Adrenal gland (tissue), 12 donors: ENCODE data around the gene LRRC3B. TPM values are rescaled to one million over a fixed set of nuclear protein-coding genes. Genes with fewer than 3 reads are reported as not detected.

Source experiments
- DNase-seq, 7 donors: peaks; one replicate each; pipeline ENCODE4 v3.0.0-alpha.2; 2019 to 2020
- H3K27ac ChIP-seq, 5 donors: fragments of 200-600 bp; sonication (generic) in 4 of 5; 1 replicate in 3 of 5; 2 replicates in 2 of 5; pipeline versions ENCODE4 v1.5.1 to v1.8.0; 2016 to 2020; ENCODE audit warnings: mild to moderate bottlenecking in 1 of 5
- H3K27me3 ChIP-seq: fragments of 200-600 bp; 2 replicates; pipeline ENCODE4 v1.8.0; 2021
- H3K36me3 ChIP-seq, 2 donors: fragments of 200-600 bp; replicated peaks in 1 of 2; 1 replicate in 1 of 2; 2 replicates in 1 of 2; pipeline versions ENCODE4 v1.5.1 to v1.8.0; 2018 to 2022
- H3K4me1 ChIP-seq, 2 donors: fragments of 200-600 bp; replicated peaks in 1 of 2; 1 replicate in 1 of 2; 2 replicates in 1 of 2; pipeline versions ENCODE4 v1.5.1 to v1.8.0; 2018 to 2021
- H3K4me3 ChIP-seq, 4 donors: fragments of 200-600 bp; sonication (generic) in 3 of 4; one replicate each; pipeline ENCODE4 v1.5.1; 2016 to 2018
- H3K9me3 ChIP-seq, 3 donors: fragments of 200-600 bp; sonication (generic) in 1 of 3; replicated peaks in 1 of 3; 1 replicate in 2 of 3; 2 replicates in 1 of 3; pipeline versions ENCODE4 v1.5.1 to v1.8.0; 2016 to 2021
- POLR2A ChIP-seq, 2 donors: fragments of 450-650 bp; IDR thresholded peaks; one replicate each; pipeline ENCODE4 v1.6.1; 2017; ENCODE audit warnings: antibody characterized with exemption in 2 of 2, mild to moderate bottlenecking in 2 of 2, moderate library complexity in 1 of 2
- WGBS, 4 donors: extraction: QIAGEN DNeasy Blood & Tissue Kit in 2 of 4; methylation state at CpG; one replicate each; pipeline versions ENCODE4 v1.1.5 to v1.1.7; 2013 to 2017; 5-methylcytosine and 5-hydroxymethylcytosine counted together
- intact Hi-C, 2 donors: fragments of 100-400 bp; cut with DNase I; formaldehyde crosslinking; loops; one replicate each; pipeline versions ENCODE4 v1.14.1 to v1.15.0; 2022 to 2023
- polyA plus RNA-seq, 3 donors: library from polyadenylated mRNA; stranded (reverse); fragments of 200-250 nt in 2 of 3; fragments of 350-450 nt in 1 of 3; fragmentation: Illumina TruSeq in 1 of 3; extraction: RNeasy Lipid Tissue Mini Kit (QIAGEN cat#74804) in 1 of 3; gene quantifications; one replicate each; pipeline ENCODE4 v1.2.3, GENCODE V29; 2013 to 2014
- total RNA-seq, 9 donors: library from RNA; depleted of rRNA in 4 of 9; stranded (reverse); fragments of >200 nt in 4 of 9; fragments of 120-200 nt in 1 of 9; fragmentation: NEBNext Ultra II Directional in 1 of 9; extraction: Animal tissue kit (Norgen Biotek cat#: 25700) in 1 of 9; gene quantifications; one replicate each; pipeline versions ENCODE4 v1.1.0 to v1.2.4, GENCODE V29; 2013 to 2023
- TF ChIP-seq, protein P1 (sequence below), 6 experiments: fragments of 450-650 bp in 4 of 6; fragments of 200-600 bp in 2 of 6; sonication (generic) in 1 of 6; IDR thresholded peaks; 1 replicate in 5 of 6; 2 replicates in 1 of 6; pipeline versions ENCODE4 v1.5.1 to v1.8.0; 2016 to 2021; ENCODE audit warnings: antibody characterized with exemption in 6 of 6, mild to moderate bottlenecking in 2 of 6, moderate library complexity in 1 of 6
- donor health status: healthy with polysubstance abuse.
- donor health status: Bipolar disorder and iron deficiency.
- donor health status: DM: yes; HTN: yes; CAD: no.
- donor health status: DM: no; HTN: no; CAD: no.
- donor health status: DM: no; HTN: no; CAD: no.
- donor health status: DM: yes; HTN: yes; CAD: no.

Gene LRRC3B
- total and polyA plus RNA-seq, 12 donors = 0.07 to 0.28 (median 0.13) TPM; not detected in 9

DNA sequence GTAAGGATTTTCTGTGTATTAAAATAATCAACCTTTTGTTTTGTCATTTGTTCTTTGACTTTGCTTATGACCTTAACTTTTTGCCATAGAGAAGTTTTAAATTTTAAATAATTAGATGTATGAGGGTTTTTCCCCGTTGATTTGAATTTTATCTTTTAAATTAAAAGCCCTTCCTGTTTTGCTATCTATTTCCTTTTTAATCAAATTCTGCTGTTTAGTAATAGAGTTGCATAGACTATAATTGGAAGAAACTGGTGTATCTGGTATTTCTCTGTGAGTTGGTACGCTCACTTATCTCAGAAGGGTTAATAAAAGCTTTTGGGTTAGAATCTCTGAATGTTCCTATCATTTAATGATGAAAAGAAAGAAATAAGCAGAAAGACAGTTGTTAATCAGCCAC lies 82.2 kb downstream of the LRRC3B start:
- TF ChIP-seq, protein P1, sequence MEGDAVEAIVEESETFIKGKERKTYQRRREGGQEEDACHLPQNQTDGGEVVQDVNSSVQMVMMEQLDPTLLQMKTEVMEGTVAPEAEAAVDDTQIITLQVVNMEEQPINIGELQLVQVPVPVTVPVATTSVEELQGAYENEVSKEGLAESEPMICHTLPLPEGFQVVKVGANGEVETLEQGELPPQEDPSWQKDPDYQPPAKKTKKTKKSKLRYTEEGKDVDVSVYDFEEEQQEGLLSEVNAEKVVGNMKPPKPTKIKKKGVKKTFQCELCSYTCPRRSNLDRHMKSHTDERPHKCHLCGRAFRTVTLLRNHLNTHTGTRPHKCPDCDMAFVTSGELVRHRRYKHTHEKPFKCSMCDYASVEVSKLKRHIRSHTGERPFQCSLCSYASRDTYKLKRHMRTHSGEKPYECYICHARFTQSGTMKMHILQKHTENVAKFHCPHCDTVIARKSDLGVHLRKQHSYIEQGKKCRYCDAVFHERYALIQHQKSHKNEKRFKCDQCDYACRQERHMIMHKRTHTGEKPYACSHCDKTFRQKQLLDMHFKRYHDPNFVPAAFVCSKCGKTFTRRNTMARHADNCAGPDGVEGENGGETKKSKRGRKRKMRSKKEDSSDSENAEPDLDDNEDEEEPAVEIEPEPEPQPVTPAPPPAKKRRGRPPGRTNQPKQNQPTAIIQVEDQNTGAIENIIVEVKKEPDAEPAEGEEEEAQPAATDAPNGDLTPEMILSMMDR (IDR thresholded peaks at IDR 0.05) = no peak
- no peak for TF ChIP-seq POLR2A (IDR thresholded peaks at IDR 0.05)
- 70 to 90% (median 84%) methylated on average over 2 of the region's 2 CpGs for WGBS, 4 donors
- Histone ChIP-seq H3K4me3 (no peak overlapping the region), H3K9me3 (no peaks in the 10 kb centered on the region), H3K4me1 (no peaks in the 10 kb centered on the region), H3K36me3 (no peaks in the 10 kb centered on the region), H3K27ac (no peak overlapping the region), H3K27me3 (no peaks in the 10 kb centered on the region)
- DNase-seq = no peak
- intact Hi-C loops = no loop called here

DNA sequence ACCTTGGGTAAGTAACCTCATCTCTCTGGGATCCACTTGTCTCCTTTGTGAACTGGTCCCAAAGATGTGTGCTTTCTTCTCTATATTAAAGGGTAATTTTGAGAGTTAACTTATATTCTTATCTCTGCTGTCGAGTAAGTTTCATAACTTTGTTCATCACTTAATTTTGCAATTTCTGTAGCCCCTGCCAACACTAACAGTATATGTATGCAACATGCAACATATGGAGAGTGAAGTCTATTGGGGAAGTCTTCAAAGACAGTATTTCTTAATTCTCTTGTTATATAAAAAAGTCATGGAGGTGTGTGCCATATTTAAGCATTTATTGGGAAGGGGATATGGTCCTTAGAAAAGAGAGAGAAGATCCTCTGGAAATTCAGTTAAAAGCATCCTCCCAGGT lies 85.9 kb downstream of the LRRC3B start:
- 55 to 81% (median 63%) methylated on average over 1 of the region's 1 CpG for WGBS, 4 donors
- no peaks in the 10 kb centered on the region for H3K27me3 ChIP-seq
- intact Hi-C loops = no loop called here

DNA sequence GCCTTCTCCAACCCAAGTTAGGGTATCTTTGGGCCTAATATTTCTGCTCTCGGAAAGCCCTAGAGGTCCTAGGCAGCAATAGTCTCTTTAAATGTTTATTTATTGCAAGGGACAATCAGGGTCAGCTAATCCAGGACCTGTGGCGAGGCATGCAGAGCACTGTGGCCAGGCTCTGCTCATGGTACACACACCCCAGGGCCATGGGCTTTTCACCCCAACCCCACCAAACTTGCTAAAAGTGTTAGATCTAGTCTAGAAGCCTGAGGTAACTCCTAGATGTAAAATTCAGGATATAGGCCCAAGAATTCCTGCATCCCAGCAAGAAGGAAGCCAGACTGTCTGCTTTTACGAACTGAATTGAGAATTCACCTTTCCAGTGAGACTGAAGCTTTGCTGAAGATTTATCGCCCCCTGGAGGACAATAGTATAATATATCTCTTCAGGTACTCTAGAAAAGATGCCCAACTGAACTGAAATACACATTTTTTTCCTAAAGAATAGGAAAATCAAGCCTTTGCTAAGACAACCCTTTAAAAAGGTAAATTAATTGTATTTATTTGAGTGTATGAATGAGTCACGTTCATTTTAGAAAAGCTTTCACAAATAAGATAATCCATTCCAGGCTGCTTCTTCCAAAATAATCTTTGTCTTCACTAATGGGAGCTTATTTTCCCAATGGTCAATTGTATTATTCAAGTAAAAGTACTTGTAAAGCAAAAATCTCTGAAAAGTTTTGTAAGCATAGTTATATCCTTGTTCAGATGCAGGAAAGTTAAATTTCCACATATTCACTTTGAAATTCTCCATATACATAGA lies 89.8 kb downstream of the LRRC3B start:
- H3K4me3 ChIP-seq = no peak overlapping the region
- WGBS, 4 donors = 32 to 41% (median 35%) methylated on average over 5 of the region's 5 CpGs
- no peak overlapping the region for H3K27ac ChIP-seq
- H3K27me3 ChIP-seq = no peaks in the 10 kb centered on the region
- TF ChIP-seq POLR2A (IDR thresholded peaks at IDR 0.05) = no peak
- TF ChIP-seq, protein P1 (IDR thresholded peaks at IDR 0.05) = peak; percentile 40 to 66 (median 58)
- DNase-seq = peak in 1 of 7 donors; percentile 2
- no peaks in the 10 kb centered on the region for H3K4me1 ChIP-seq
- no peaks in the 10 kb centered on the region for H3K9me3 ChIP-seq
- no peaks in the 10 kb centered on the region for H3K36me3 ChIP-seq
- intact Hi-C loops = no loop called here

More for the DNA sequence above, 85.9 kb downstream of the LRRC3B start:
- no peaks in the 10 kb centered on the region for H3K9me3 ChIP-seq
- DNase-seq = no peak
- H3K4me3 ChIP-seq = no peak overlapping the region
- no peaks in the 10 kb centered on the region for H3K36me3 ChIP-seq
- no peaks in the 10 kb centered on the region for H3K4me1 ChIP-seq
- TF ChIP-seq, protein P1 (IDR thresholded peaks at IDR 0.05) = no peak
- no peak for TF ChIP-seq POLR2A (IDR thresholded peaks at IDR 0.05)
- no peak overlapping the region for H3K27ac ChIP-seq

DNA sequence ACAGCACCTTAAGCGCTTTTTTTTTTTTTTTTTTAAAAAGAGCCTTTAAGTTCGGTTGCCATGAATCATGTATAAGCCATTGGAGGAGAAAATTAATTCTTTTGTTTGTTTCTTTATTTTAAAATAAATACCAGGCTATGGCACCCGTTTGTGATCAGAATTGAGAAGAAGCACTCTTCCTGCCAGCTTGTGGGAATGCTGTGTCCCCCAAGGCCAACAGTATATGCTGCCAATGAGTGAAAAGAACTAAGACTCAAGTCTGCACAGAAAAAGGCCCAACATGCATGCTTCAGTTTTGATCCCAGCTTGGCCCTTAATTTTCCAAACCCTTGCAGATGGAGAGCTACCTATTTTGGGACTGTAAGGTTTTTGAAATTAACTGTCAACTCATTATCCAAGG lies 90.5 kb downstream of the LRRC3B start:
- DNase-seq = no peak
- WGBS, 4 donors = 55 to 76% (median 65%) methylated on average over 3 of the region's 3 CpGs
- no peaks in the 10 kb centered on the region for H3K4me1 ChIP-seq
- TF ChIP-seq, protein P1 (IDR thresholded peaks at IDR 0.05) = no peak
- TF ChIP-seq POLR2A (IDR thresholded peaks at IDR 0.05) = no peak
- intact Hi-C loops = no loop called here
- H3K36me3 ChIP-seq = no peaks in the 10 kb centered on the region
- no peak overlapping the region for H3K4me3 ChIP-seq
- no peaks in the 10 kb centered on the region for H3K9me3 ChIP-seq
- H3K27ac ChIP-seq = no peak overlapping the region
- no peaks in the 10 kb centered on the region for H3K27me3 ChIP-seq
